Measurements from ENCODE around the gene STAT3. TPM values are rescaled to one million over a fixed set of nuclear protein-coding genes. Genes with fewer than 3 reads are reported as not detected.
A peak's percentile ranks its signal among the peaks of the same experiment; 100 is the strongest.

STAT3 gene
- total and polyA plus RNA-seq, 9 of the 15 experiments (the other 6 are each of a cell fraction or from before 2014, with no cell fraction given): 90.0 to 179 (median 114) TPM

DNA sequence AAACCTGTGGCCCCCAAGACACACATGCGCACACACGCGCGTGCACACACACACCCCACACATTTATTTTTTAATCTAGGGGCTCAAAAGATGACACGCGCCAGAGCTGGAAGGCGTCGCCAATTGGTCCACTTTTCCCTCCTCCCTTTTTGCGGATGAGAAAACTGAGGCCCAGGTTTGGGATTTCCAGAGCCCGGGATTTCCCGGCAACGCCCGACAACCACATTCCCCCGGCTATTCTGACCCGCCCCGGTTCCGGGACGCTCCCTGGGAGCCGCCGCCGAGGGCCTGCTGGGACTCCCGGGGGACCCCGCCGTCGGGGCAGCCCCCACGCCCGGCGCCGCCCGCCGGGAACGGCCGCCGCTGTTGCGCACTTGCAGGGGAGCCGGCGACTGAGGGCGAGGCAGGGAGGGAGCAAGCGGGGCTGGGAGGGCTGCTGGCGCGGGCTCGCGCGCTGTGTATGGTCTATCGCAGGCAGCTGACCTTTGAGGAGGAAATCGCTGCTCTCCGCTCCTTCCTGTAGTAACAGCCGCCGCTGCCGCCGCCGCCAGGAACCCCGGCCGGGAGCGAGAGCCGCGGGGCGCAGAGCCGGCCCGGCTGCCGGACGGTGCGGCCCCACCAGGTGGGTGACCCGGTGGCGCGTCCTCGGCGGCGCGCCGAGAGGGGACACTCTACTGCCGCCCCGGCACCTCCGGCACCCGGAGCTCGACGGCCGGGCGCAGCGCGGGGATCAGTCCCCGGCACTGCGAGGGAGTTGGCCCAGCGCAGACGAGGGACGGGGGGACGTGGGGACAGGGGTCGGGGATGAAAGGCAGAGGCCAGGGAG lies 100.1 kb downstream of the STAT3 start, which contains the start of gene STAT5A (continued):
- no peak for TF ChIP-seq ZNF146 (CRISPR knock-in tag; IDR thresholded peaks at IDR 0.05; ENCODE audit: unreplicated experiment)
- no peak for TF ChIP-seq ZSCAN29 (IDR thresholded peaks at IDR 0.05)
- TF ChIP-seq ZKSCAN8 (CRISPR knock-in tag; IDR thresholded peaks at IDR 0.05): no peak
- no peak for TF ChIP-seq TBP (optimal IDR thresholded peaks at IDR 0.05; ENCODE audit: low read depth, low read length)
- TF ChIP-seq CBFA2T3 (IDR thresholded peaks at IDR 0.05): no peak
- TF ChIP-seq CBX1 (IDR thresholded peaks at IDR 0.05; ENCODE audit: low read depth): peak; percentile 20; the same call in 1 of the 2 replicates
- TF ChIP-seq SLC30A9 (CRISPR knock-in tag; IDR thresholded peaks at IDR 0.05): no peak
- TF ChIP-seq TAF9B (IDR thresholded peaks at IDR 0.05; ENCODE audit: partially characterized antibody): no peak
- TF ChIP-seq POLR2A (conservative IDR thresholded peaks at IDR 0.05): no peak
- TF ChIP-seq ZNF133 (CRISPR knock-in tag; IDR thresholded peaks at IDR 0.05): no peak
- no peak for TF ChIP-seq MEF2D (tag; conservative IDR thresholded peaks at IDR 0.05; ENCODE audit: low read depth)
- TF ChIP-seq NR2F6 (CRISPR knock-in tag; IDR thresholded peaks at IDR 0.05): no peak
- TF ChIP-seq HNRNPLL (IDR thresholded peaks at IDR 0.05; ENCODE audit: low read depth, low read length, poor library complexity, severe bottlenecking): no peak
- no peak for TF ChIP-seq SAFB2 (IDR thresholded peaks at IDR 0.05; ENCODE audit: borderline replicate concordance, low read depth, low read length, severe bottlenecking)
- no peak for TF ChIP-seq CHD2 (IDR thresholded peaks at IDR 0.05; ENCODE audit: low read depth, low read length)
- TF ChIP-seq TEAD1 (CRISPR knock-in tag; IDR thresholded peaks at IDR 0.05): no peak
- TF ChIP-seq, protein P1, sequence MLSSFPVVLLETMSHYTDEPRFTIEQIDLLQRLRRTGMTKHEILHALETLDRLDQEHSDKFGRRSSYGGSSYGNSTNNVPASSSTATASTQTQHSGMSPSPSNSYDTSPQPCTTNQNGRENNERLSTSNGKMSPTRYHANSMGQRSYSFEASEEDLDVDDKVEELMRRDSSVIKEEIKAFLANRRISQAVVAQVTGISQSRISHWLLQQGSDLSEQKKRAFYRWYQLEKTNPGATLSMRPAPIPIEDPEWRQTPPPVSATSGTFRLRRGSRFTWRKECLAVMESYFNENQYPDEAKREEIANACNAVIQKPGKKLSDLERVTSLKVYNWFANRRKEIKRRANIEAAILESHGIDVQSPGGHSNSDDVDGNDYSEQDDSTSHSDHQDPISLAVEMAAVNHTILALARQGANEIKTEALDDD (IDR thresholded peaks at IDR 0.05): no peak
- no peak for TF ChIP-seq SRSF1 (IDR thresholded peaks at IDR 0.05; ENCODE audit: low read depth, low read length)
- TF ChIP-seq, protein P2, sequence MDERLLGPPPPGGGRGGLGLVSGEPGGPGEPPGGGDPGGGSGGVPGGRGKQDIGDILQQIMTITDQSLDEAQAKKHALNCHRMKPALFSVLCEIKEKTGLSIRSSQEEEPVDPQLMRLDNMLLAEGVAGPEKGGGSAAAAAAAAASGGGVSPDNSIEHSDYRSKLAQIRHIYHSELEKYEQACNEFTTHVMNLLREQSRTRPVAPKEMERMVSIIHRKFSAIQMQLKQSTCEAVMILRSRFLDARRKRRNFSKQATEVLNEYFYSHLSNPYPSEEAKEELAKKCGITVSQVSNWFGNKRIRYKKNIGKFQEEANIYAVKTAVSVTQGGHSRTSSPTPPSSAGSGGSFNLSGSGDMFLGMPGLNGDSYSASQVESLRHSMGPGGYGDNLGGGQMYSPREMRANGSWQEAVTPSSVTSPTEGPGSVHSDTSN (CRISPR knock-in tag; IDR thresholded peaks at IDR 0.05; ENCODE audit: low read depth): no peak
- TF ChIP-seq, protein P2 (tag; conservative IDR thresholded peaks at IDR 0.05; ENCODE audit: low read depth): no peak
- no peak for TF ChIP-seq SNIP1 (IDR thresholded peaks at IDR 0.05; ENCODE audit: low read depth)
- TF ChIP-seq PHTF2 (CRISPR knock-in tag; IDR thresholded peaks at IDR 0.05): no peak
- TF ChIP-seq, protein P3, sequence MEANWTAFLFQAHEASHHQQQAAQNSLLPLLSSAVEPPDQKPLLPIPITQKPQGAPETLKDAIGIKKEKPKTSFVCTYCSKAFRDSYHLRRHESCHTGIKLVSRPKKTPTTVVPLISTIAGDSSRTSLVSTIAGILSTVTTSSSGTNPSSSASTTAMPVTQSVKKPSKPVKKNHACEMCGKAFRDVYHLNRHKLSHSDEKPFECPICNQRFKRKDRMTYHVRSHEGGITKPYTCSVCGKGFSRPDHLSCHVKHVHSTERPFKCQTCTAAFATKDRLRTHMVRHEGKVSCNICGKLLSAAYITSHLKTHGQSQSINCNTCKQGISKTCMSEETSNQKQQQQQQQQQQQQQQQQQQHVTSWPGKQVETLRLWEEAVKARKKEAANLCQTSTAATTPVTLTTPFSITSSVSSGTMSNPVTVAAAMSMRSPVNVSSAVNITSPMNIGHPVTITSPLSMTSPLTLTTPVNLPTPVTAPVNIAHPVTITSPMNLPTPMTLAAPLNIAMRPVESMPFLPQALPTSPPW (CRISPR knock-in tag; IDR thresholded peaks at IDR 0.05): peak; percentile 62
- TF ChIP-seq HOXB6 (CRISPR knock-in tag; IDR thresholded peaks at IDR 0.05; ENCODE audit: borderline replicate concordance): no peak
- TF ChIP-seq CBFB (CRISPR knock-in tag; IDR thresholded peaks at IDR 0.05): no peak
- TF ChIP-seq ZNF143 (CRISPR knock-in tag; IDR thresholded peaks at IDR 0.05): no peak
- no peak for TF ChIP-seq HLTF (IDR thresholded peaks at IDR 0.05)
